ENCODE measurements around the gene RHEX.
"Not testable (repeated sequence)": the region's sequence is repeated elsewhere in the genome, so short reads cannot be mapped to it uniquely, and the experiment has no call there.

The RHEX gene, protein sequence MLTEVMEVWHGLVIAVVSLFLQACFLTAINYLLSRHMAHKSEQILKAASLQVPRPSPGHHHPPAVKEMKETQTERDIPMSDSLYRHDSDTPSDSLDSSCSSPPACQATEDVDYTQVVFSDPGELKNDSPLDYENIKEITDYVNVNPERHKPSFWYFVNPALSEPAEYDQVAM

DNA sequence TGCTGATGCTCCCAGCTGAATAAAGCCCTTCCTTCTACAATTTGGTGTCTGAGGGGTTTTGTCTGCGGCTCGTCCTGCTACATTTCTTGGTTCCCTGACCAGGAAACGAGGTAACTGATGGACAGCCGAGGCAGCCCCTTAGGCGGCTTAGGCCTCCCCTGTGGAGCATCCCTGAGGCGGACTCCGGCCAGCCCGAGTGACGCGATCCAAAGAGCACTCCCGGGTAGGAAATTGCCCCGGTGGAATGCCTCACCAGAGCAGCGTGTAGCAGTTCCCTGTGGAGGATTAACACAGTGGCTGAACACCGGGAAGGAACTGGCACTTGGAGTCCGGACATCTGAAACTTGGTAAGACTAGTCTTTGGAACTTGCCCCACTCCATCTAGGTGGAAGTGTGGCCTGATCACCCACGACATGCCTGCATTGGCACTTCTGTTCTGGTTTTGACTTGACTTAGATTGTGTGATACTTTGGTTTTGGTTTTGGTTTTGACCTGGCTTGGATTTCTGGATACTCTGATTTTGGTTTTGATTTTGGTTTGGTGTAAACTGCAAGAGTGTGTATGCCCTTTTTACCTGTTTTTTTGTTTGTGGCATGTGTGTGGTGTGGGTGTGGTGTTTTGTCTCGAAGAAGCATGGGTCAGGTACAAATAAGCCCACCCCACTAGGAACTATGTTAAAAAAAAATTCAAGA, at the start of gene RHEX:
RHEX (plus strand) TSS at position 255 of the 692 bp plus-strand sequence. CDS start 44,656 bp downstream, outside the sequence.
- not testable (repeated sequence) for DNase-seq (ENCODE audit: low read depth)

GRCh38 chr1:206003854-206004800, 48.8 kb upstream of the RHEX start:
- no peak for DNase-seq (ENCODE audit: low read depth)

GRCh38 chr1:206004826-206005225, 48.1 kb upstream of the RHEX start:
- DNase-seq (ENCODE audit: low read depth), result no peak

DNA sequence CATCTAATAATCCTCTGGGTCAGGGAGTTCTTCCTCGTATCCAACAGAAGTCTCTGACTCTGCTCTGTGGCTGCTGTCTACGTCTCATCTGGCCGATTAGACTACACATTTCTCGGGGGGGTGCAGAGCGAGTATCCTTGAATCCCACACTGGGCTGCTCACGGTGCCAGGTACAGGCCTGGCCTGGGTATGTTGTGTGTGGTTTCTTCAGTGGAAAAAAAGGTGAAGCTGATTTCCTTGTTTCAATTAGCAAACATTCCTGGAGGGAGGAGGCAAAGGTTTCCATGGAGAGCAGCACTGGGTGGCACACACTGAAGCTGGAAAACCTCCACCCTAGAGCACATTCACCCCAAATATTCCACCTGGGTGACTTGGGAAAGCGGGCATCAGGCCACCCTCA, 47.7 kb upstream of the RHEX start:
- DNase-seq (ENCODE audit: low read depth), result no peak

GRCh38 chr1:206005778-206006180, 47.2 kb upstream of the RHEX start:
- no peak for DNase-seq (ENCODE audit: low read depth)

DNA sequence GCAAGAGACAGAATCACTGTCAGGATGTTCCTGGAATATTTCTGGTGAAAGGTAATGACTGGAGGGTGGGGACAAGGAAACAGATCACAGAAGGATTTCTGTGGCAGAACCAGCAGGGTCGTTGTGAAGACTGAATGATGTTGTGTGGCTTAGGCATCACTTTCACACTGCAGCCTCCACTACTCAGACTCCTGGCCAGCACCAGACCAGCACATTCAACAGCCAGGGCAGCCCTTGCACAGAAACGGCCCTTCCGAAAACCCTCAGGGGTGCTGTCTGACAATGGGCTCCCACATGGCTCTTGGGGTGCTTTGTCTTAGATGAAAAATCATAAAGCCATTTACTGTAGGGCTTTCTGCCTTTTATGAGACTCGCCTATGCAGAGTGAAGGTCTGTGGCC, 46.0 kb upstream of the RHEX start:
- no peak for DNase-seq (ENCODE audit: low read depth)

GRCh38 chr1:206010060-206010459, 42.9 kb upstream of the RHEX start:
- DNase-seq (ENCODE audit: low read depth), result no peak

GRCh38 chr1:206011057-206011456, 41.9 kb upstream of the RHEX start:
- no peak for DNase-seq (ENCODE audit: low read depth)

GRCh38 chr1:206012086-206012859, 40.7 kb upstream of the RHEX start:
- no peak for DNase-seq (ENCODE audit: low read depth)

GRCh38 chr1:206013026-206013795, 39.8 kb upstream of the RHEX start:
- DNase-seq (ENCODE audit: low read depth), result no peak

GRCh38 chr1:206014601-206015000, 38.4 kb upstream of the RHEX start:
- no peak for DNase-seq (ENCODE audit: low read depth)

GRCh38 chr1:206015071-206015470, 37.9 kb upstream of the RHEX start:
- DNase-seq (ENCODE audit: low read depth), result no peak

GRCh38 chr1:206020393-206021007, 32.5 kb upstream of the RHEX start:
- no peak for DNase-seq (ENCODE audit: low read depth)

GRCh38 chr1:206021008-206021625, 31.9 kb upstream of the RHEX start:
- DNase-seq (ENCODE audit: low read depth), result no peak

DNA sequence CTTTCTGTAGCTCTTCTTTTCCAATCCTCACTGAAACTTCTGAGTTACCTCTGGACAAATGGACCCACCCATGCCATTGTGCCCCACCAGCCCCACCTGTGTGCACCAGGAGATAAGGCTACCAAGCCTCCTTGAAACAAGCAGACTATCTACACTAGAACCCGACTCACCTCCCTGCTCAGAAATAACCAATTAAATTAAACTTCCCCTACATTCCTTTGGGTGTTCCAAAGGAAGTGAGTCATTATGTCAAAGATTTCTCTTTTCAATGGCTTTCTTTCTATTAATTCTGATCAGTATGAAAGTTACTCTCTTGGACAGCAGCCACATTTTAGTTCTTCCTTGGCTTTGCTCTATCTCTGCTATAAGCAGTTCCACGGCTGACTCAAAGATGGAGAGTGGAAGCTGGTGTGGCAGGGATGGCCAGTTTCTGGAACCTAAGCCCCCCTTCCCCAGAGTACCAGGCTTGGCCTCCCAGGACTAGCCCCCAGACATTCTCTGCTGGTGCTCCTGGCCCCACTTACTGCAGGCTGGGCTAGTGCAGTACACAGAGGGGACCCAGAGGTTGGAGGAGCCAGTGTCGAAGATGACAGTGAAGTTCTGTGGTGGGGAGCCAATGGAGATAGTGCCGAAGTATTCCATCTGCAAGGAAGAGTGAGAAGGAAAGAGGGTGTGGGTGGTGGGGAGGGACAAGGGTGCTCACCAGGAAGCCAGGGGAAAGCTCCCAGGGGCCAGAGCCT, 31.2 kb upstream of the RHEX start:
- no peak for DNase-seq (ENCODE audit: low read depth)

DNA sequence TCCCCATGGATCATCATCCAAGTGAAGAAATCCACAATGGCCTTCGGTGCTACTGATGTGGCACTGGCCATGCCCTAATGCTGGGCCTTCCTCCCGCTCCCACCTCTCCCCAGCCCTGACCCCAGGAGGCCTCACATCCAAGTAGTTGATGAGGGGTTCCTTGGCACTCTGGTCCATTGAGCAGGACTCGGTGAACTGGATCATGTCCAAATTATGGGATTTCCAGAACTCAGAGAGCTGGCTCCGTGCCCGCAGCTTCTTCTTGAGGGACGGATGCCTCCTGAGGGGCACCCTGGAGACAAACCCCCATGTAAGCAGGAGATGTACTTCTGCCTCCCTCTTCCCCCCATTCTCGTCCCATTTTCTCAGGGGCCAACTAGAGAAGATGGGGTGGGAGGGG, 30.2 kb upstream of the RHEX start:
- DNase-seq (ENCODE audit: low read depth), result no peak

DNA sequence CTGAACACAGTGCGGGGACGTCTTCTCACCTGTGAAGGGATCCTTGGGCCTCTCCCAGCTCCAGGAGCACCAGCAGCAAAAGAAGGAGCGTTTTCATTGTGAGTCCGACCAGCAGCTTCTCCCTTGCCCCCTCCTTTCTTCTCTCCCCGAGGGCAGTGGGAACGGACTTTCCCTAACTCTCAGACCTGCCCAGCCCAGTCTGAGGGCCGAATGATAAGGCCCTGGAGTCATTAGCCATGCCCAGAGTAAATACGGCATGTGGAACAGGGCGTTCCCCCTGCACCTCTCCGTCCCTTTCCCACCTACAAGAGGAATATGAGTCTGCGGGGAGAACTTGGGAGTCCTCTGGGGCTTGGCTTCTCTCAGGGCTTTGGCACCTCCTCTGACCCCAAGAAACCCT, 29.3 kb upstream of the RHEX start, which contains the start of gene CTSE:
CTSE (minus strand) TSS at position 201 of the 400 bp plus-strand sequence; CDS start at position 97, 104 bp downstream.
- DNase-seq (ENCODE audit: low read depth), result no peak

DNA sequence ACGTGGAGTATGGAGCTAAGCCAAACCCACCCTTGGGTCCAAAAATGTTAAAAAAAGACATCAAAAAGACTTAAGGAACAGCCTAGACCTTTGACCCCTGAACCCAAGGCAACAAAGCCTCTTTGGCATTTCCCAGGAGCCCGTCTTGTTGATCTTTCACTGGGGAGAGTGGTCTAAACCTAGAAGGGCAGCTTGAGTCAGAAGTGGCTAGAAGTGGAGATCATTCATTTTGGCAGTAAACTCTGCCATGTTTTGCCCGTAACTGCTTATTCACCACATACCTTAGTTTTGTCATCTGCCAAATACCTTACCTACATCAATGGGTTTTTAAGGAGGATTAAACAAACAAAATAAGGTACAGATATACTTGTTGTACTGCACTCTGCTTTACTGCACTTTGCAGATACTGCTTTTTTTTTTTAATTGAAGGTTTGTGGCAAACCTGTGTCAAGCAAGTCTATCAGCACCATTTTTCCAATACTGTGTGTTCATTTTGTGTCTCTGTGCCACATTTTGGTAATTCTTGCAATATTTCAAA, 27.6 kb upstream of the RHEX start:
- no peak for DNase-seq (ENCODE audit: low read depth)

- no peak for DNase-seq (ENCODE audit: low read depth)
Observed at GRCh38 chr1:206029484-206029883, 23.5 kb upstream of the RHEX start.

All from non-pigmented ciliary epithelial cell (primary cell).